Body of pancreas (tissue), 4 donors: ENCODE measurements around the gene USP34. TPM values are rescaled to one million over a fixed set of nuclear protein-coding genes. Genes with fewer than 3 reads are reported as not detected.

Experiments
- ATAC-seq: fragments of 150-250 bp; one replicate; pipeline ENCODE4 v1.9.1; 2016
- DNase-seq, 4 donors: peaks; one replicate each; pipeline ENCODE4 v3.0.0-alpha.2; 2019
- H3K27ac ChIP-seq, 4 donors: fragments of 200-600 bp; sonication (generic); 1 replicate in 3 of 4; 2 replicates in 1 of 4; pipeline versions ENCODE4 v1.5.1 to v1.6.1; 2016 to 2019; ENCODE audit warnings: mild to moderate bottlenecking in 1 of 4, mixed read lengths in 1 of 4, moderate library complexity in 1 of 4
- H3K27me3 ChIP-seq, 2 donors: fragments of 200-600 bp; sonication (generic); one replicate each; pipeline ENCODE4 v1.6.0; 2016; ENCODE audit warnings: mild to moderate bottlenecking in 1 of 2
- H3K36me3 ChIP-seq, 2 donors: fragments of 200-600 bp; sonication (generic); replicated peaks in 1 of 2; 2 replicates each; pipeline ENCODE4 v1.5.1; 2016; ENCODE audit warnings: low read depth in 2 of 2; ENCODE audit not compliant: insufficient read depth in 1 of 2
- H3K4me1 ChIP-seq: fragments of 200-600 bp; sonication (generic); one replicate; pipeline ENCODE4 v1.6.0; 2016
- H3K4me3 ChIP-seq, 2 donors: fragments of 200-600 bp; sonication (generic); 1 replicate in 1 of 2; 2 replicates in 1 of 2; pipeline ENCODE4 v1.5.1; 2016 to 2019
- H3K9me3 ChIP-seq, 3 donors: fragments of 200-600 bp; sonication (generic); 1 replicate in 2 of 3; 2 replicates in 1 of 3; pipeline ENCODE4 v1.5.1; 2016
- POLR2A ChIP-seq, 3 donors: fragments of 450-650 bp; IDR thresholded peaks; one replicate each; pipeline ENCODE4 v1.6.1; 2016; ENCODE audit warnings: antibody characterized with exemption in 3 of 3, mild to moderate bottlenecking in 2 of 3
- WGBS, 2 donors: methylation state at CpG; one replicate each; pipeline ENCODE4 v1.1.5; 2017; 5-methylcytosine and 5-hydroxymethylcytosine counted together
- intact Hi-C: fragments of 100-400 bp; cut with DNase I; formaldehyde crosslinking; loops from one replicate; pipeline ENCODE4 v1.15.1; 2023
- total RNA-seq, 2 donors: library from RNA; depleted of rRNA; stranded (reverse); fragments of >200 nt; gene quantifications; one replicate each; pipeline ENCODE4 v1.1.0, GENCODE V29; 2016
- TF ChIP-seq, protein P1 (sequence below), 7 experiments: fragments of 450-650 bp in 4 of 7; fragments of 200-600 bp in 3 of 7; sonication (generic) in 3 of 7; IDR thresholded peaks; one replicate each; pipeline ENCODE4 v1.5.1; 2016 to 2019; ENCODE audit warnings: antibody characterized with exemption in 7 of 7

USP34 gene
- total RNA-seq, 2 donors from 2014 or later = 87.0 to 96.5 TPM

DNA sequence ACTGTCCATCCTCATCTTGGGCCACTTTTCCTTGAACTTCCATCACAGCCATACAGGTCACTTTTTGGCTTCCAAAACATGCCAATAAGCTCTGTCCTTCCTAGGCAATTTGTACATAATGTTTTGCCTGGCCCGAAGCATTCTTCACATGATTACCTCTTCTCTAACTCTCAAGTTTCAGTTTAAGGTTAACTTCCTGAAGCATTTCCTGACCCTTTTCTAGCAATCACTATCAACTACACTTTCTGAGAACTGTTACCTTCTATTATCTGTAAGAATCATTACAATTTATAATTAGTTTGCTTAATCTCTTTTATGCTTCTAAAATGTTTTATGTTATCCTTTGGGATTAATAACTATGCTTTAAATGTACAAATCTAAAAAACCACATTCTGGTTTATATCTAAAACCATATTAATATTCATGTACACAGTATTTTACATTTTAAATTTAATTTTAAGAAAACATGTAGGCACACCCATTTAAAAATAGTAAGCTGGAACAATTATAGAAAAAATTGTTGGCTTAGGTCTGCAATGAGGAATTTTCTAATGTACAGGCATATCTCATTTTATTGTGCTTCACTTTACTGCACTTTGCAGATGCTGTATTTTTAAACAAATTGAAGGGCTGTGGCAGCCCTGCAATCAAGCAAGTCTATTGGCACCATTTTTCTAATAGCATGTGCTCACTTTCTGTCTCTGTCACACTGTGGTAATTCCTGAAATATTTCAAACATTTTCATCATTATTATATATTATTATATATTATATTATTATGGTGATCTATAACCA lies 232.5 kb downstream of the USP34 start:
- DNase-seq (no peak), ATAC-seq (no peak)
- Histone ChIP-seq H3K4me3 (no peak overlapping the region), H3K27ac (no peak overlapping the region), H3K27me3 (no peaks in the 10 kb centered on the region), H3K9me3 (no peaks in the 10 kb centered on the region), H3K36me3 (peaks cover 0 to 6% of the 10 kb centered on the region in 2 donors), H3K4me1 (no peaks in the 10 kb centered on the region)
- TF ChIP-seq, protein P1, sequence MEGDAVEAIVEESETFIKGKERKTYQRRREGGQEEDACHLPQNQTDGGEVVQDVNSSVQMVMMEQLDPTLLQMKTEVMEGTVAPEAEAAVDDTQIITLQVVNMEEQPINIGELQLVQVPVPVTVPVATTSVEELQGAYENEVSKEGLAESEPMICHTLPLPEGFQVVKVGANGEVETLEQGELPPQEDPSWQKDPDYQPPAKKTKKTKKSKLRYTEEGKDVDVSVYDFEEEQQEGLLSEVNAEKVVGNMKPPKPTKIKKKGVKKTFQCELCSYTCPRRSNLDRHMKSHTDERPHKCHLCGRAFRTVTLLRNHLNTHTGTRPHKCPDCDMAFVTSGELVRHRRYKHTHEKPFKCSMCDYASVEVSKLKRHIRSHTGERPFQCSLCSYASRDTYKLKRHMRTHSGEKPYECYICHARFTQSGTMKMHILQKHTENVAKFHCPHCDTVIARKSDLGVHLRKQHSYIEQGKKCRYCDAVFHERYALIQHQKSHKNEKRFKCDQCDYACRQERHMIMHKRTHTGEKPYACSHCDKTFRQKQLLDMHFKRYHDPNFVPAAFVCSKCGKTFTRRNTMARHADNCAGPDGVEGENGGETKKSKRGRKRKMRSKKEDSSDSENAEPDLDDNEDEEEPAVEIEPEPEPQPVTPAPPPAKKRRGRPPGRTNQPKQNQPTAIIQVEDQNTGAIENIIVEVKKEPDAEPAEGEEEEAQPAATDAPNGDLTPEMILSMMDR (IDR thresholded peaks at IDR 0.05) = no peak
- TF ChIP-seq POLR2A (IDR thresholded peaks at IDR 0.05) = no peak
- intact Hi-C loops = no loop called here
- 57 to 62% methylated on average over 1 of the region's 1 CpG for WGBS, 2 donors

DNA sequence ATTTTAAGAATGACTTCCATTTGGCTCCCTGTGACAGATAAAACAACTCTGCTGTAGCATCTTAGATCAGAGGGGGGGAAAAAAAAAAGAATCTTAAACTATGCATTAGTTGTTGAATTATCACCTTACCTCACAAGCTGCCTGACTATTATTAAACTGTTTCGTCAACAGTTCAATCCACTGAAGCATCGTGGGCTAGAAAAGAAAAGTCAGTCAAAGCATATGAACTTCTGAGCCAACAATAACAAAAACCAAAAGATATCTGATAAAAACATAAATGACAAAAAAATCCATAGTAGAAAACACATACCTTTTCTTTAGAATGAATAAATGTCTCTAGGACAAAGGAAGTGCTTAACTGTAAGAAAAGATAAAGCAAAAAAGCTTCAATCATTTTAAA lies 235.2 kb downstream of the USP34 start:
- H3K27ac ChIP-seq = no peak overlapping the region
- ATAC-seq (no peak), DNase-seq (no peak)
- intact Hi-C loops = no loop called here
- H3K9me3 ChIP-seq = no peaks in the 10 kb centered on the region
- TF ChIP-seq POLR2A (IDR thresholded peaks at IDR 0.05) = no peak
- TF ChIP-seq, protein P1 (IDR thresholded peaks at IDR 0.05) = no peak
- H3K4me3 ChIP-seq = no peak overlapping the region
- WGBS, 2 donors = 62 to 71% methylated on average over 2 of the region's 2 CpGs
- no peaks in the 10 kb centered on the region for H3K4me1 ChIP-seq
- H3K36me3 ChIP-seq = peaks cover 0 to 7% of the 10 kb centered on the region in 2 donors
- H3K27me3 ChIP-seq = no peaks in the 10 kb centered on the region

DNA sequence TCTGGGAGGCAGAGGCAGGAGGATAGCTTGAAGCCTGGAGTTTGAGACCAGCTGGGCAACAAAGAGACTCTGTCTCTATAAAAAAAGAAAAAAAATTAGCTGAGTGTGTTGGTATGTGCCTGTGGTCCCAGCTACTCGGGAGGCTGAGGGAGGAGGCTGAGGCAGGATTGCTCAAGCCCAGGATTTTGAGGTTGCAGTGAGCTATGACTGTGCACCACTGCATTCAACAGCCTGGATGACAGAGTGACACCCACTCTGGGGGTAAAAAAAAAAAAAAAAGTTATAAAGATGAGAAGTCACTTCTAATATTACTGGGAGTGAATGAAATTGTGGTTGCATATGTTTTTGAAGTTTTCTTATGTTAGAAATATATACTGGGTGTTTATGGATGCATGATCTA lies 237.3 kb downstream of the USP34 start:
- no peaks in the 10 kb centered on the region for H3K27me3 ChIP-seq
- intact Hi-C loops = no loop called here
- 76 to 100% methylated on average over 1 of the region's 1 CpG for WGBS, 2 donors
- no peak overlapping the region for H3K4me3 ChIP-seq
- ATAC-seq (no peak), DNase-seq (no peak)
- H3K4me1 ChIP-seq = no peaks in the 10 kb centered on the region
- peaks cover 0 to 11% of the 10 kb centered on the region in 2 donors for H3K36me3 ChIP-seq
- H3K9me3 ChIP-seq = no peaks in the 10 kb centered on the region
- H3K27ac ChIP-seq = no peak overlapping the region
- TF ChIP-seq, protein P1 (IDR thresholded peaks at IDR 0.05) = no peak
- no peak for TF ChIP-seq POLR2A (IDR thresholded peaks at IDR 0.05)

DNA sequence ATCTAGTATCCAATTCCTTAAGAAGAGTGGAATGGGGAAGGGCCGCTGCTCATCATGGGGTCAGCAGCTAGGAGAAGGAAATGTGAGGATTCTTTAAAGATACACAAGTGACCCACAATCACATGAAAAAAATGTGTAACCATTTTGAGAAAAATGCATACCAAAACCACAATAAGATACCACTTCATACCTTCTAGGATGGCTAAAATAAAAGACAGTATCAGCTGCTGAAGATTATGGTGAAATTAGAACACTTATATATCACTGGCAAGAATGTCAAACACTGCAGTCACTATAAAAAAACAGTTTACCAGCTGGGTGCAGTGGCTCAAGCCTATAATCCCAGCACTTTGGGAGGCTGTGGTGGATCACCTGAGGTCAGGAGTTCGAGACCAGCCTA lies 241.0 kb downstream of the USP34 start:
- ATAC-seq = no peak

More for the DNA sequence above, 241.0 kb downstream of the USP34 start:
- TF ChIP-seq, protein P1 (IDR thresholded peaks at IDR 0.05) = no peak
- TF ChIP-seq POLR2A (IDR thresholded peaks at IDR 0.05) = no peak
- Histone ChIP-seq H3K9me3 (no peaks in the 10 kb centered on the region), H3K27ac (no peak overlapping the region), H3K4me3 (no peak overlapping the region), H3K27me3 (no peaks in the 10 kb centered on the region), H3K4me1 (no peaks in the 10 kb centered on the region), H3K36me3 (peaks cover 0 to 21% of the 10 kb centered on the region in 2 donors)
- WGBS, 2 donors = 92 to 94% methylated on average over 2 of the region's 2 CpGs
- DNase-seq = no peak
- intact Hi-C loops = no loop called here
